WTC11 (cell line): ENCODE results near the gene ERBB4.

Experiments used
- ESRRA ChIP-seq: sonication (generic); formaldehyde crosslinking; IDR thresholded peaks from 2 replicates; pipeline ENCODE4 v1.8.1; 2022; ENCODE audit warnings: mild to moderate bottlenecking, missing genetic modification reagents, borderline replicate concordance
- IRF2 ChIP-seq: sonication (generic); formaldehyde crosslinking; IDR thresholded peaks from 2 replicates; pipeline ENCODE4 v1.8.0; 2022; ENCODE audit warnings: low read depth, missing genetic modification reagents, borderline replicate concordance
- NFE2L1 ChIP-seq: sonication (generic); formaldehyde crosslinking; IDR thresholded peaks from 2 replicates; pipeline ENCODE4 v1.8.1; 2023; ENCODE audit warnings: missing genetic modification reagents
- NFYB ChIP-seq: sonication (generic); formaldehyde crosslinking; conservative IDR thresholded peaks from 2 replicates; pipeline ENCODE4 v1.8.0; 2022; ENCODE audit warnings: low read depth, missing genetic modification reagents
- SP1 ChIP-seq: sonication (generic); formaldehyde crosslinking; conservative IDR thresholded peaks from 2 replicates; pipeline ENCODE4 v1.8.1; 2022; ENCODE audit warnings: missing genetic modification reagents
- ZNF416 ChIP-seq: fragments of 250-450 bp; sonication (Bioruptor Pico); IDR thresholded peaks from 2 replicates; pipeline ENCODE4 v1.9.0; 2021; ENCODE audit warnings: mild to moderate bottlenecking, inconsistent platforms
- TF ChIP-seq, protein P1 (sequence below): sonication (generic); formaldehyde crosslinking; IDR thresholded peaks from 2 replicates; pipeline ENCODE4 v1.8.0; 2022; ENCODE audit warnings: mild to moderate bottlenecking, missing genetic modification reagents
- TF ChIP-seq, protein P2 (sequence below): fragments of 200-600 bp; IDR thresholded peaks from 2 replicates; pipeline ENCODE4 v1.8.0; 2022; ENCODE audit warnings: antibody characterized with exemption
- TF ChIP-seq, protein P3 (sequence below): sonication (generic); formaldehyde crosslinking; IDR thresholded peaks from 2 replicates; pipeline ENCODE4 v1.8.1; 2023; ENCODE audit warnings: mild to moderate bottlenecking, missing genetic modification reagents, moderate library complexity
- TF ChIP-seq, protein P4 (sequence below): sonication (generic); formaldehyde crosslinking; IDR thresholded peaks from 2 replicates; pipeline ENCODE4 v1.8.1; 2022; ENCODE audit warnings: low read depth, mild to moderate bottlenecking, moderate library complexity, missing genetic modification reagents, borderline replicate concordance
- TF ChIP-seq, protein P5 (sequence below): sonication (generic); formaldehyde crosslinking; IDR thresholded peaks from 2 replicates; pipeline ENCODE4 v1.8.0; 2022; ENCODE audit warnings: mild to moderate bottlenecking, missing genetic modification reagents

DNA sequence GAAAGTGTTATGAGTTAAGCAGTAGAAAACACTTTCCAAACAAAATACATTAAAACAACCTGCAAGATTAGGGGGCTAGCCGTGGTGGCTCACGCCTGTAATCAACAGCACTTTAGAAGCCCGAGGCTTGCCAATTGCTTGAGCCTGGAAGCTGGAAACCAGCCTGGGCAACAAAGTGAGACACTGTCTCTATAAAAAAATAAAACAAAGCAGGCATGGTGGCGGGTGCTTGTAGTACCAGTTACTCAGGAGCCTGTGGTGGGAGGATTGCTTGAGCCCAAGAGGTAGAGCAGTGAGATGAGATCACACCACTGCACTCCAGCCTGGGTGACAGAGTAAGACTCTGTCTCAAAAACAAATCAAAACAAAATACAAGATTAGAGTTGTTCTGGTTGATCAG is 208.3 kb downstream of the ERBB4 start:
- TF ChIP-seq ESRRA (CRISPR knock-in tag), result no peak
- TF ChIP-seq, protein P1, sequence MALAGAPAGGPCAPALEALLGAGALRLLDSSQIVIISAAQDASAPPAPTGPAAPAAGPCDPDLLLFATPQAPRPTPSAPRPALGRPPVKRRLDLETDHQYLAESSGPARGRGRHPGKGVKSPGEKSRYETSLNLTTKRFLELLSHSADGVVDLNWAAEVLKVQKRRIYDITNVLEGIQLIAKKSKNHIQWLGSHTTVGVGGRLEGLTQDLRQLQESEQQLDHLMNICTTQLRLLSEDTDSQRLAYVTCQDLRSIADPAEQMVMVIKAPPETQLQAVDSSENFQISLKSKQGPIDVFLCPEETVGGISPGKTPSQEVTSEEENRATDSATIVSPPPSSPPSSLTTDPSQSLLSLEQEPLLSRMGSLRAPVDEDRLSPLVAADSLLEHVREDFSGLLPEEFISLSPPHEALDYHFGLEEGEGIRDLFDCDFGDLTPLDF (CRISPR knock-in tag), result no peak
- TF ChIP-seq, protein P2, sequence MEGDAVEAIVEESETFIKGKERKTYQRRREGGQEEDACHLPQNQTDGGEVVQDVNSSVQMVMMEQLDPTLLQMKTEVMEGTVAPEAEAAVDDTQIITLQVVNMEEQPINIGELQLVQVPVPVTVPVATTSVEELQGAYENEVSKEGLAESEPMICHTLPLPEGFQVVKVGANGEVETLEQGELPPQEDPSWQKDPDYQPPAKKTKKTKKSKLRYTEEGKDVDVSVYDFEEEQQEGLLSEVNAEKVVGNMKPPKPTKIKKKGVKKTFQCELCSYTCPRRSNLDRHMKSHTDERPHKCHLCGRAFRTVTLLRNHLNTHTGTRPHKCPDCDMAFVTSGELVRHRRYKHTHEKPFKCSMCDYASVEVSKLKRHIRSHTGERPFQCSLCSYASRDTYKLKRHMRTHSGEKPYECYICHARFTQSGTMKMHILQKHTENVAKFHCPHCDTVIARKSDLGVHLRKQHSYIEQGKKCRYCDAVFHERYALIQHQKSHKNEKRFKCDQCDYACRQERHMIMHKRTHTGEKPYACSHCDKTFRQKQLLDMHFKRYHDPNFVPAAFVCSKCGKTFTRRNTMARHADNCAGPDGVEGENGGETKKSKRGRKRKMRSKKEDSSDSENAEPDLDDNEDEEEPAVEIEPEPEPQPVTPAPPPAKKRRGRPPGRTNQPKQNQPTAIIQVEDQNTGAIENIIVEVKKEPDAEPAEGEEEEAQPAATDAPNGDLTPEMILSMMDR, result no peak
- no peak for TF ChIP-seq ZNF416 (CRISPR knock-in tag)
- TF ChIP-seq, protein P3, sequence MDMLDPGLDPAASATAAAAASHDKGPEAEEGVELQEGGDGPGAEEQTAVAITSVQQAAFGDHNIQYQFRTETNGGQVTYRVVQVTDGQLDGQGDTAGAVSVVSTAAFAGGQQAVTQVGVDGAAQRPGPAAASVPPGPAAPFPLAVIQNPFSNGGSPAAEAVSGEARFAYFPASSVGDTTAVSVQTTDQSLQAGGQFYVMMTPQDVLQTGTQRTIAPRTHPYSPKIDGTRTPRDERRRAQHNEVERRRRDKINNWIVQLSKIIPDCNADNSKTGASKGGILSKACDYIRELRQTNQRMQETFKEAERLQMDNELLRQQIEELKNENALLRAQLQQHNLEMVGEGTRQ (CRISPR knock-in tag), result no peak
- TF ChIP-seq, protein P4, sequence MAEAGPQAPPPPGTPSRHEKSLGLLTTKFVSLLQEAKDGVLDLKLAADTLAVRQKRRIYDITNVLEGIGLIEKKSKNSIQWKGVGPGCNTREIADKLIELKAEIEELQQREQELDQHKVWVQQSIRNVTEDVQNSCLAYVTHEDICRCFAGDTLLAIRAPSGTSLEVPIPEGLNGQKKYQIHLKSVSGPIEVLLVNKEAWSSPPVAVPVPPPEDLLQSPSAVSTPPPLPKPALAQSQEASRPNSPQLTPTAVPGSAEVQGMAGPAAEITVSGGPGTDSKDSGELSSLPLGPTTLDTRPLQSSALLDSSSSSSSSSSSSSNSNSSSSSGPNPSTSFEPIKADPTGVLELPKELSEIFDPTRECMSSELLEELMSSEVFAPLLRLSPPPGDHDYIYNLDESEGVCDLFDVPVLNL (CRISPR knock-in tag), result no peak
- TF ChIP-seq SP1 (CRISPR knock-in tag), result no peak
- TF ChIP-seq, protein P5, sequence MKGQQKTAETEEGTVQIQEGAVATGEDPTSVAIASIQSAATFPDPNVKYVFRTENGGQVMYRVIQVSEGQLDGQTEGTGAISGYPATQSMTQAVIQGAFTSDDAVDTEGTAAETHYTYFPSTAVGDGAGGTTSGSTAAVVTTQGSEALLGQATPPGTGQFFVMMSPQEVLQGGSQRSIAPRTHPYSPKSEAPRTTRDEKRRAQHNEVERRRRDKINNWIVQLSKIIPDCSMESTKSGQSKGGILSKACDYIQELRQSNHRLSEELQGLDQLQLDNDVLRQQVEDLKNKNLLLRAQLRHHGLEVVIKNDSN (CRISPR knock-in tag), result no peak
- no peak for TF ChIP-seq NFE2L1 (CRISPR knock-in tag)
- no peak for TF ChIP-seq NFYB (CRISPR knock-in tag)
- no peak for TF ChIP-seq IRF2 (CRISPR knock-in tag)
